HepG2 (cell line): ENCODE results near the gene TELO2. TPM values are rescaled to one million over a fixed set of nuclear protein-coding genes. Genes with fewer than 3 reads are reported as not detected.
A peak's percentile ranks its signal among the peaks of the same experiment; 100 is the strongest.

Source experiments
- ATAC-seq: fragments of 200-7000 bp; cut with Tn5 transposase; 3 replicates; pipeline ENCODE4 v1.9.1; 2020; ENCODE audit warnings: mild to moderate bottlenecking, moderate library complexity
- BruUV-seq: library from RNA; stranded (reverse); fragments of 400-500 nt; replicated peaks from 2 replicates; lab custom pipeline; 2021; lab: Mats Ljungman, UMichigan
- CTCF ChIA-PET: fragments of 300-600 bp; formaldehyde crosslinking; extraction: SDS; loops from one replicate; lab custom pipeline; 2021; ENCODE audit warnings: low total read pairs, inconsistent platforms, low intra/inter-chr PET ratio; lab: Yijun Ruan, JAX
- POLR2A ChIA-PET: fragments of 350-600 bp; sonication (Branson Sonifier 250); formaldehyde crosslinking; loops from one replicate; lab custom pipeline; 2020; ENCODE audit warnings: antibody characterized with exemption, inconsistent platforms; lab: Yijun Ruan, JAX
- DNase-seq: peaks from one replicate; pipeline ENCODE4 v3.0.0-alpha.2; 2015; ENCODE audit warnings: low spot score
- FAIRE-seq: peaks from 3 replicates; lab custom pipeline; 2011; peaks lifted over from hg19 to GRCh38; lab: Jason Lieb, UNC
- H2AFZ ChIP-seq: one replicate; pipeline ENCODE4 v1.6.1; 2011; ENCODE audit warnings: low read length, inconsistent platforms
- H3K27ac ChIP-seq: fragments of 300-600 bp; 3 replicates; pipeline ENCODE4 v1.8.0; 2011; ENCODE audit warnings: mixed run types, mild to moderate bottlenecking, mixed read lengths, low read length, inconsistent platforms; ENCODE audit not compliant: insufficient read depth; ENCODE audit errors: extremely low read length
- H3K27me3 ChIP-seq, 2 experiments: fragments of 200-600 bp in 1 of 2; 2 replicates in 1 of 2; 3 replicates in 1 of 2; pipeline versions ENCODE4 v1.6.0 to v1.8.0; 2011; ENCODE audit warnings: low read length in 2 of 2, mild to moderate bottlenecking in 2 of 2, moderate library complexity in 2 of 2, inconsistent platforms in 1 of 2; ENCODE audit not compliant: insufficient read depth in 2 of 2, control insufficient read depth in 1 of 2
- H3K36me3 ChIP-seq, 2 experiments: fragments of 200-600 bp in 1 of 2; replicated peaks in 1 of 2; 2 replicates in 1 of 2; 3 replicates in 1 of 2; pipeline versions ENCODE4 v1.5.1 to v1.8.0; 2011; ENCODE audit warnings: low read length in 2 of 2, inconsistent platforms in 1 of 2; ENCODE audit not compliant: insufficient read depth in 2 of 2, control insufficient read depth in 1 of 2
- H3K4me1 ChIP-seq: 2 replicates; pipeline ENCODE4 v1.5.1; 2012; ENCODE audit warnings: low read length, inconsistent platforms; ENCODE audit not compliant: insufficient read depth
- H3K4me2 ChIP-seq: 2 replicates; pipeline ENCODE4 v1.6.0; 2011; ENCODE audit warnings: low read depth, low read length, inconsistent platforms
- H3K4me3 ChIP-seq, 3 experiments: fragments of 200-600 bp in 1 of 3; sonication (generic), shearing (Covaris generic) in 1 of 3; replicated peaks in 1 of 3; 2 replicates each; pipeline ENCODE4 v1.5.1; 2011 to 2016; ENCODE audit warnings: low read length in 3 of 3, inconsistent platforms in 2 of 3, low read depth in 2 of 3, mild to moderate bottlenecking in 2 of 3, control low read depth in 1 of 3, mixed read lengths in 1 of 3; ENCODE audit not compliant: insufficient read depth in 1 of 3
- H3K79me2 ChIP-seq: one replicate; pipeline ENCODE4 v1.6.1; 2011; ENCODE audit warnings: low read length, inconsistent platforms; ENCODE audit not compliant: insufficient read depth
- H3K9ac ChIP-seq: 2 replicates; pipeline ENCODE4 v1.6.0; 2011; ENCODE audit warnings: mild to moderate bottlenecking, low read depth, low read length, inconsistent platforms; ENCODE audit not compliant: insufficient read depth
- H3K9me3 ChIP-seq: 2 replicates; pipeline ENCODE4 v1.5.1; 2012; ENCODE audit warnings: mild to moderate bottlenecking, low read length
- H4K20me1 ChIP-seq: 2 replicates; pipeline ENCODE4 v1.6.0; 2011; ENCODE audit warnings: inconsistent platforms, mild to moderate bottlenecking, low read length, moderate library complexity; ENCODE audit not compliant: insufficient read depth
- ATRX ChIP-seq: sonication (generic); formaldehyde crosslinking; IDR thresholded peaks from 2 replicates; pipeline ENCODE4 v1.4.0; 2020; ENCODE audit warnings: missing genetic modification reagents, borderline replicate concordance
- BRD4 ChIP-seq: sonication (generic); formaldehyde crosslinking; IDR thresholded peaks from 2 replicates; pipeline ENCODE4 v1.4.0; 2020; ENCODE audit warnings: missing genetic modification reagents
- GABPB1 ChIP-seq: IDR thresholded peaks from 2 replicates; pipeline ENCODE4 v1.6.1; 2016; ENCODE audit warnings: mild to moderate bottlenecking, missing genetic modification reagents, moderate library complexity, missing compliant biosample characterization
- JUN ChIP-seq: sonication (generic); formaldehyde crosslinking; IDR thresholded peaks from 2 replicates; pipeline ENCODE4 v1.4.0; 2020; ENCODE audit warnings: mild to moderate bottlenecking, missing genetic modification reagents
- MXD4 ChIP-seq: IDR thresholded peaks from 2 replicates; pipeline ENCODE4 v1.6.1; 2016; ENCODE audit warnings: mild to moderate bottlenecking, missing biosample characterization, missing genetic modification reagents
- RNF2 ChIP-seq: fragments of 450-650 bp; conservative IDR thresholded peaks from 2 replicates; pipeline ENCODE4 v1.6.1; 2016; ENCODE audit warnings: low read depth
- SNAI1 ChIP-seq: sonication (generic); formaldehyde crosslinking; IDR thresholded peaks from 2 replicates; pipeline ENCODE4 v1.5.0; 2020; ENCODE audit warnings: mild to moderate bottlenecking, missing genetic modification reagents, borderline replicate concordance
- SUZ12 ChIP-seq: fragments of 150-350 bp; IDR thresholded peaks from 2 replicates; pipeline ENCODE4 v1.6.1; 2014; ENCODE audit warnings: low read depth, low read length
- ZNF256 ChIP-seq: sonication (generic); formaldehyde crosslinking; conservative IDR thresholded peaks from 2 replicates; pipeline ENCODE4 v1.4.0; 2020; ENCODE audit warnings: missing genetic modification reagents
- ZNF562 ChIP-seq: sonication (generic); formaldehyde crosslinking; IDR thresholded peaks from 2 replicates; pipeline ENCODE4 v1.8.0; 2022; ENCODE audit warnings: missing genetic modification reagents, borderline replicate concordance
- WGBS: methylation state at CpG from one replicate; pipeline ENCODE4 v1.1.6; 2017; ENCODE audit warnings: low lambda C conversion rate; 5-methylcytosine and 5-hydroxymethylcytosine counted together
- in situ Hi-C: cut with HindIII; loops from 2 replicates; pipeline ENCODE4 v1.10.0; 2017; ENCODE audit warnings: low pct_unique_long_range_greater_than_20kb; ENCODE audit not compliant: extremely low pct_ligation_motif_present
- intact Hi-C: fragments of 100-400 bp; cut with micrococcal nuclease; formaldehyde crosslinking; loops from one replicate; pipeline ENCODE4 v1.10.0; 2022; ENCODE audit not compliant: unreplicated experiment
- polyA plus RNA-seq, 8 experiments: library from polyadenylated mRNA; depleted of rRNA in 3 of 8; stranded (reverse) in 7 of 8; unstranded in 1 of 8; fragments of >200 nt; fragmentation: Illumina TruSeq in 4 of 8; extraction: Trizol in 4 of 8; gene quantifications; 2 replicates each; pipeline versions ENCODE4 v1.2.1 to v1.2.3, GENCODE V29; 2011 to 2016; ENCODE audit warnings: low read depth in 4 of 8, missing spikeins in 1 of 8, mixed read lengths in 1 of 8; ENCODE audit not compliant: insufficient read depth in 1 of 8
- total RNA-seq, 5 experiments: library from RNA; depleted of rRNA; stranded (reverse); fragments of >200 nt; fragmentation: Illumina TruSeq; extraction: Trizol; gene quantifications; 2 replicates each; pipeline ENCODE4 v1.2.3, GENCODE V29; 2016; ENCODE audit warnings: low read depth in 1 of 5
- TF ChIP-seq, protein P1 (sequence below): sonication (generic); formaldehyde crosslinking; IDR thresholded peaks from 2 replicates; pipeline ENCODE4 v1.4.0; 2020; ENCODE audit warnings: mild to moderate bottlenecking, missing genetic modification reagents

The TELO2 gene
- total and polyA plus RNA-seq, 2 of the 13 experiments (the other 11 are each of a cell fraction or from before 2014, with no cell fraction given) = 10.1 to 17.9 TPM

- H4K20me1 ChIP-seq = no peaks in the 10 kb centered on the region
- no TSS peak for BruUV-seq
- POLR2A ChIA-PET = no interaction called here
- in situ Hi-C loops (no loop called here), intact Hi-C loops (no loop called here)
- no peak overlapping the region for H3K4me3 ChIP-seq
- FAIRE-seq = no peak
- no peaks in the 10 kb centered on the region; a peak in 1 of 5 replicates for H3K36me3 ChIP-seq
- no peak for ATAC-seq
- no peaks in the 10 kb centered on the region for H3K27me3 ChIP-seq
- TF ChIP-seq MXD4 (CRISPR knock-in tag) = no peak
- TF ChIP-seq SUZ12 = no peak
- TF ChIP-seq RNF2 = no peak
- TF ChIP-seq JUN (CRISPR knock-in tag) = no peak
- no peak for TF ChIP-seq ATRX (CRISPR knock-in tag)
- TF ChIP-seq SNAI1 (CRISPR knock-in tag) = no peak
- TF ChIP-seq GABPB1 (CRISPR knock-in tag) = no peak
- no peak for TF ChIP-seq ZNF256 (CRISPR knock-in tag)
- no peak overlapping the region for H3K27ac ChIP-seq
- H3K9me3 ChIP-seq = no peaks in the 10 kb centered on the region
- H3K4me1 ChIP-seq = peaks cover 26% of the 10 kb centered on the region
- H3K79me2 ChIP-seq = no peaks in the 10 kb centered on the region
- no peak overlapping the region for H2AFZ ChIP-seq
- no peak for DNase-seq
- WGBS = 100% methylated on average over 11 of the region's 18 CpGs
- CTCF ChIA-PET = no interaction called here
- no peak overlapping the region for H3K9ac ChIP-seq
- no peak overlapping the region for H3K4me2 ChIP-seq
Measured at GRCh38 chr16:1542533-1542932, 49.4 kb downstream of the TELO2 start.

GRCh38 chr16:1543085-1543896 is 50.1 kb downstream of the TELO2 start:
- Histone ChIP-seq H3K27ac (no peak overlapping the region), H3K36me3 (no peaks in the 10 kb centered on the region; a peak in 2 of 5 replicates), H3K9me3 (no peaks in the 10 kb centered on the region), H4K20me1 (no peaks in the 10 kb centered on the region), H3K9ac (no peak overlapping the region), H3K4me1 (peaks cover 32% of the 10 kb centered on the region), H3K4me2 (no peak overlapping the region), H3K4me3 (no peak overlapping the region), H3K27me3 (no peaks in the 10 kb centered on the region), H3K79me2 (no peaks in the 10 kb centered on the region), H2AFZ (no peak overlapping the region)
- no peak for ATAC-seq
- POLR2A ChIA-PET = no interaction called here
- intact Hi-C loops (no loop called here), in situ Hi-C loops (no loop called here)
- peak; percentile 51 for FAIRE-seq
- no TSS peak for BruUV-seq
- peak; percentile 39 for DNase-seq
- WGBS = 84% methylated on average over 29 of the region's 30 CpGs
- CTCF ChIA-PET = no interaction called here
- no peak for TF ChIP-seq ZNF562
- no peak for TF ChIP-seq BRD4 (CRISPR knock-in tag)
- TF ChIP-seq, protein P1, sequence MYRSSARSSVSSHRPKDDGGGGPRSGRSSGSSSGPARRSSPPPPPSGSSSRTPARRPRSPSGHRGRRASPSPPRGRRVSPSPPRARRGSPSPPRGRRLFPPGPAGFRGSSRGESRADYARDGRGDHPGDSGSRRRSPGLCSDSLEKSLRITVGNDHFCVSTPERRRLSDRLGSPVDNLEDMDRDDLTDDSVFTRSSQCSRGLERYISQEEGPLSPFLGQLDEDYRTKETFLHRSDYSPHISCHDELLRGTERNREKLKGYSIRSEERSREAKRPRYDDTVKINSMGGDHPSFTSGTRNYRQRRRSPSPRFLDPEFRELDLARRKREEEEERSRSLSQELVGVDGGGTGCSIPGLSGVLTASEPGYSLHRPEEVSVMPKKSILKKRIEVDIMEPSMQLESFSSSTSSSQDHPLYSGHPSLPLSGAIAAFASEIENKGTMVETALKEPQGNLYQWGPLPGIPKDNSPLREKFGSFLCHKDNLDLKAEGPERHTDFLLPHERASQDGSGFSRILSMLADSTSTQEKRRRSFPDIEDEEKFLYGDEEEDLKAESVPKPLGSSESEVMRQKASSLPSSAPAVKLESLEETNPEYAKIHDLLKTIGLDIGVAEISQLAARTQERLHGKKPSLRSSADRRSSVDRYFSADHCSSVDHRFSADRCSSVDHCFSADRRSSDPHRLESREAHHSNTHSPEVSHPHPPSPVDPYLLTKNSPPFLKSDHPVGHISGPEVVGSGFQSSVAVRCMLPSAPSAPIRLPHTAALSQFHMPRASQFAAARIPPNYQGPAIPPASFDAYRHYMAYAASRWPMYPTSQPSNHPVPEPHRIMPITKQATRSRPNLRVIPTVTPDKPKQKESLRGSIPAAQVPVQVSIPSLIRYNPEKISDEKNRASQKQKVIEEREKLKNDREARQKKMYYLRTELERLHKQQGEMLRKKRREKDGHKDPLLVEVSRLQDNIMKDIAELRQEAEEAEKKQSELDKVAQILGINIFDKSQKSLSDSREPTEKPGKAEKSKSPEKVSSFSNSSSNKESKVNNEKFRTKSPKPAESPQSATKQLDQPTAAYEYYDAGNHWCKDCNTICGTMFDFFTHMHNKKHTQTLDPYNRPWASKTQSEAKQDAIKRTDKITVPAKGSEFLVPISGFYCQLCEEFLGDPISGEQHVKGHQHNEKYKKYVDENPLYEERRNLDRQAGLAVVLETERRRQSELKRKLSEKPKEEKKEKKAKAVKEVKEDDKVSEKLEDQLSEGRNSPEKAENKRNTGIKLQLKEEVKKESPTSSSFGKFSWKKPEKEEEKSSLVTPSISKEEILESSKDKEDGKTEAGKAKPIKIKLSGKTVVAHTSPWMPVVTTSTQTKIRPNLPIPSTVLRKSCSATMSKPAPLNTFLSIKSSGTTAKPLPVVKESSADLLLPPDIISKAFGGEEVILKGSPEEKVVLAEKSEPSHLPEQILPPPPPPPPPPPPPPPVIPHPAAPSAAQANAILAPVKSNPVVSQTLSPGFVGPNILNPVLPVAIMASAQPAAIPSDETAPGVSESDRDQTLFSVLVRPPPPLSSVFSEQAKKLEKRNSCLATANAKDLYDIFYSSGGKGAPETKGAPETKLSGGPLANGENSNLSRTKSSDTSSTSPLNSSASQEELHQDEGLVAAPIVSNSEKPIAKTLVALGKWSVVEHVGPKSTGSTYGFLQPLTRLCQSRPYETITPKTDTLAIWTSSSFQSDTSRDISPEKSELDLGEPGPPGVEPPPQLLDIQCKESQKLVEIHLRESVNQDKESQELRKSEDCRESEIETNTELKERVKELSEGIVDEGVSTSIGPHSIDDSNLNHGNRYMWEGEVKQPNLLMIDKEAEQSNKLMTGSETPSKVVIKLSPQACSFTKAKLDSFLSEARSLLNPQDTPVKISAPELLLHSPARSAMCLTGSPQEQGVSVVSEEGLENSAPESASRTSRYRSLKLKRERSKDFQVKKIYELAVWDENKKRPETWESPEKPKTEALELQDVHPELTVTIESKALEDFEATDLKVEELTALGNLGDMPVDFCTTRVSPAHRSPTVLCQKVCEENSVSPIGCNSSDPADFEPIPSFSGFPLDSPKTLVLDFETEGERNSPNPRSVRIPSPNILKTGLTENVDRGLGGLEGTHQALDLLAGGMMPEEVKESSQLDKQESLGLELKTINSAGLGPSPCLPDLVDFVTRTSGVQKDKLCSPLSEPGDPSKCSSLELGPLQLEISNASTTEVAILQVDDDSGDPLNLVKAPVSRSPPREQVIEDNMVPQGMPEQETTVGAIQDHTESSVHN (CRISPR knock-in tag) = no peak
